ENCODE results near the gene TGFBR3. TPM values are rescaled to one million over a fixed set of nuclear protein-coding genes. Genes with fewer than 3 reads are reported as not detected.

Gene TGFBR3
- polyA plus RNA-seq (2011; rRNA removed) (8.2 and 8.3 TPM in 2 replicates), polyA minus RNA-seq (2011; rRNA and poly(A)+ RNA removed) (12.6 and 18.3 TPM in 2 replicates)

DNA sequence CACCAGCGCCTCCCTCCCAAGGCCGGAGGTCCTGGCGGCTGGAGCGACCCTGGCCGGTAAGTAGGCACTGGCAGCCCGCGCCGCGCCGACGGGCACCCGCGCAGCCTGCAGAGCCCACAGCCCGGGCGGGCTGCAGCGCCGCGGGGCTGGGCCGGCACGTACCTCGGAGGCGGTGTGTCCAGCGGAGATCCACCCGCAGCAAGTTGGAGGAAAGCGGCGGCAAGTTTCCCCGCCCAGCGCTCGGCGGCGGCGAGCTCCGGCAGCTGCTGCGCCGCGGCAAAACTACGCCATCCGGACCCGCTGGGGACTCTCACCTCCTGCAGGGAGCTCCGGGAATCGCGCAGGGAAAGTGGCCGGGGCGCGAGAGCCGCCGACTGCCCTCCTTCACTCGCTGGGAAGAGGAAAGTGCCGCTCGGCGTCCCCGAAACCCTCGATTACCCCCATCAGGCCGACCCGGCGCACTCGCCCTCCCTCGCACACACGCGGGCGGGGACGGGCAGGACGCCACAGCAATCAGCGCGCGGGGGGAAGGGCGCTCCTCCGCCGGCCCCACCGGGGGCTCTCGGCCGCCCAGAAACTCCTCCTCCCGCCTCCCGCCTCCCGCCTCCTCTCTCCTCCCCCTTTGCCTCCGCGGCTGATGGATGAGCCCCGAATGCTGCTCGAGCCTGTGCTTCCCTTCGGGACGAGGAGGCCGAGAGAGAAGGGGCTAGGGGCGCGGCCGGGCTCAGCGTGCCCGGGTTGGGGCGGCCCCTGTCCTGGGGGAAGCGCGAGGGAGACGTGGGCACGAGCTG is at the start of gene TGFBR3:
TSS of gene TGFBR3 (minus strand) at position 436 of the 791 bp plus-strand sequence. CDS start 24,620 bp downstream, outside the sequence.
- peak within 1 kb of the TSS; percentile 94 for H3K4me3 ChIP-seq (ENCODE audit: low read depth, low read length)
- H3K36me3 ChIP-seq (ENCODE audit: control insufficient read depth, insufficient read depth, low read length): no peaks in the 10 kb centered on the region
- peak; percentile 51 for DNase-seq (ENCODE audit: low read depth)
- ChIA-PET POLR2A (interaction anchor here (0.5 kb wide), 1 partner anchor 311 kb away, joined by 7 read pairs; no protein-coding TSS in a partner anchor), CTCF (interaction anchor here (0.6 to 3.5 kb wide), 13 partner anchors 14 to 372 kb away, joined by 3 to 23 read pairs (median 3); no protein-coding TSS in a partner anchor)
- H3K27me3 ChIP-seq (ENCODE audit: control insufficient read depth, insufficient read depth, low read length): no peaks in the 10 kb centered on the region
- TF ChIP-seq, protein P1, sequence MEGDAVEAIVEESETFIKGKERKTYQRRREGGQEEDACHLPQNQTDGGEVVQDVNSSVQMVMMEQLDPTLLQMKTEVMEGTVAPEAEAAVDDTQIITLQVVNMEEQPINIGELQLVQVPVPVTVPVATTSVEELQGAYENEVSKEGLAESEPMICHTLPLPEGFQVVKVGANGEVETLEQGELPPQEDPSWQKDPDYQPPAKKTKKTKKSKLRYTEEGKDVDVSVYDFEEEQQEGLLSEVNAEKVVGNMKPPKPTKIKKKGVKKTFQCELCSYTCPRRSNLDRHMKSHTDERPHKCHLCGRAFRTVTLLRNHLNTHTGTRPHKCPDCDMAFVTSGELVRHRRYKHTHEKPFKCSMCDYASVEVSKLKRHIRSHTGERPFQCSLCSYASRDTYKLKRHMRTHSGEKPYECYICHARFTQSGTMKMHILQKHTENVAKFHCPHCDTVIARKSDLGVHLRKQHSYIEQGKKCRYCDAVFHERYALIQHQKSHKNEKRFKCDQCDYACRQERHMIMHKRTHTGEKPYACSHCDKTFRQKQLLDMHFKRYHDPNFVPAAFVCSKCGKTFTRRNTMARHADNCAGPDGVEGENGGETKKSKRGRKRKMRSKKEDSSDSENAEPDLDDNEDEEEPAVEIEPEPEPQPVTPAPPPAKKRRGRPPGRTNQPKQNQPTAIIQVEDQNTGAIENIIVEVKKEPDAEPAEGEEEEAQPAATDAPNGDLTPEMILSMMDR (IDR thresholded peaks at IDR 0.05; ENCODE audit: insufficient read depth, low read depth, low read length): peak; percentile 68

DNA sequence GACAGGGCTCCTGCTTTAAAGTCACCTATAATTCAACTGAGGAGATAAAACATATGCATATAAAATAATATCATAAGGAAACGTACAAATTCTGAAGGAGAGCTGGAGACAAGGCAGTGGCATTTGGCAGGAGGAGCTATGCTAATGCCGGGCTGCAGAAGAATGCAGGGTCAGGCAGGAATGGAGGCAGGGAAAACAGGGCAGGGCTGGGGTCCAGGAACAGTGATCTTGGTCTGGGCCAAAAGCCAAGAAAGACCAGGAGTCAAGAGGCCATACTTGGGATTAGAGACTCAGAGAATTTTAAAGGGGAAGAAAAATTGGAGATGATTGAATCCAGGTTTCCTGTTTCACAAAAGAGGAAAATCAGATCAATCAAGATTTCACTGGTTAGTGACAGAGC is 43.3 kb upstream of the TGFBR3 start:
- POLR2A ChIA-PET: no interaction called here
- Histone ChIP-seq H3K27me3 (ENCODE audit: control insufficient read depth, insufficient read depth, low read length) (no peaks in the 10 kb centered on the region), H3K36me3 (ENCODE audit: control insufficient read depth, insufficient read depth, low read length) (no peaks in the 10 kb centered on the region), H3K4me3 (ENCODE audit: low read depth, low read length) (no peak overlapping the region)
- DNase-seq (ENCODE audit: low read depth): no peak
- TF ChIP-seq, protein P1 (IDR thresholded peaks at IDR 0.05; ENCODE audit: insufficient read depth, low read depth, low read length): no peak
- CTCF ChIA-PET: interaction anchor here (0.6 to 9.3 kb wide), 8 partner anchors 192 to 1615 kb away, joined by 3 to 172 read pairs (median 6); partner anchors contain the start of gene CDC7

DNA sequence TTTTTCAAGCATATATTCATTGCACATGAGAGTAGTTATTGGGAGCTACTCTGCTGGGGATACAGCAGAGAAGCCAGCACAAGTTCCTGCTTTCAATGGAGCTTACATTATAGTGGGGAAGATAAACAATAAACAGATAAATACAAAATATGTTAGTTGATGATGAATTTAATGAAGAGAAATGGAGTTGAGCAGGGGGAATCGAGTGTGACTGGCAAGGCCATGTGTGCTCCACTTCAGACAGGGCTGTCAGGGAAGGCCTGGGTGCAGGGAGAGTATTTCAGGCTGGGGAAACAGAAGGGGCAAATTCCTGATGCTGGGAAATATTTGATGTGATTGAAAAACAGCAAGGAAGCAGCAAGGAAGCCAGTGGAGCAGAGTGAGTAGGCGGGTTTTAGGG is 42.1 kb upstream of the TGFBR3 start:
- POLR2A ChIA-PET: no interaction called here
- Histone ChIP-seq H3K27me3 (ENCODE audit: control insufficient read depth, insufficient read depth, low read length) (no peaks in the 10 kb centered on the region), H3K36me3 (ENCODE audit: control insufficient read depth, insufficient read depth, low read length) (no peaks in the 10 kb centered on the region), H3K4me3 (ENCODE audit: low read depth, low read length) (no peak overlapping the region)
- DNase-seq (ENCODE audit: low read depth): no peak
- TF ChIP-seq, protein P1 (IDR thresholded peaks at IDR 0.05; ENCODE audit: insufficient read depth, low read depth, low read length): no peak
- CTCF ChIA-PET: interaction anchor here (0.6 to 9.3 kb wide), 15 partner anchors 11 to 645 kb away, joined by 3 to 172 read pairs (median 4); partner anchors contain the start of gene CDC7

DNA sequence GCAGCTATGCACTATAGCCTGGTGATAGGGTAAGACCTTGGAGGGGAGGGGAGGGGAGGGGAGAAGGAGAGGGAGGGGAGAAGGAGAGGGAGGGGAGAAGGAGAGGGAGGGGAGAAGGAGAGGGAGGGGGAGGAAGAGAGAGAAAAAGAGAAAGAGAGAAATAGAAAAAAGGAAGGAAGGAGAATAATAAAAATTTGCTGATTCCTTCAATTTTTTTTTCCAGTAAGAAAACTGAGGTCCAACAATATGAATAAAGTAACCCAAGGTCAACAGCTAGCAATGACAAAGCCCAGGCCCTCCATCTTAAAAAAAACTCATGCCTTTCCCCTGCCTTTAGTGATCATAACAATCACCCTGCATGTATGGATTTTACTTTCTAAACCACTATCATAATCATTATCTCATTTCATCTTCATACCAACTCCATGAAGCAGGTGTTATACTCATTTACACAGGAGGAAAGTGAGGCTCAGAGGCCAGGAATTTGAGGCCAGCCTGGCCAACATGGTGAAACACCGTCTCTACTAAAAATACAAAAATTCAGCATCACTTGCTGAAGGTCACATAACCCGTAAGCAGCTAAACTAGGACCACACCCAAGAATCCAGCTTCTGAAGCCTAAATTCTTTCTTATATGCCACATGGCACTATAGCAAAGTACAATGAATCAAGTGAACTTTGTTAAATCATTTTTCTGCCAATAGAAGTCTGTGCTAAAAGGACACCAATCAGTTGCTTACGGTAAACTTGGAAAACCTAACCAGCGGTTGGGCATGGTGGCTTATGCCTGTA is 39.9 kb upstream of the TGFBR3 start:
- ChIA-PET POLR2A (interaction anchor here (0.6 kb wide), 1 partner anchor 11 kb away, joined by 5 read pairs; no protein-coding TSS in a partner anchor), CTCF (interaction anchor here (1.0 to 9.3 kb wide), 11 partner anchors 25 to 419 kb away, joined by 3 to 172 read pairs (median 6); partner anchors contain the start of gene TGFBR3)

More for the DNA sequence above, 39.9 kb upstream of the TGFBR3 start:
- Histone ChIP-seq H3K4me3 (ENCODE audit: low read depth, low read length) (no peak overlapping the region), H3K36me3 (ENCODE audit: control insufficient read depth, insufficient read depth, low read length) (no peaks in the 10 kb centered on the region), H3K27me3 (ENCODE audit: control insufficient read depth, insufficient read depth, low read length) (no peaks in the 10 kb centered on the region)
- TF ChIP-seq, protein P1 (IDR thresholded peaks at IDR 0.05; ENCODE audit: insufficient read depth, low read depth, low read length): no peak
- DNase-seq (ENCODE audit: low read depth): no peak
